Panc1 (cell line): ENCODE measurements around the gene SNX9. TPM values are rescaled to one million over a fixed set of nuclear protein-coding genes. Genes with fewer than 3 reads are reported as not detected.
A peak's percentile ranks its signal among the peaks of the same experiment; 100 is the strongest.

Experiments
- ATAC-seq: fragments of 200-7000 bp; cut with Tn5 transposase; 2 replicates; pipeline ENCODE4 v1.9.1; 2020; ENCODE audit warnings: mild to moderate bottlenecking, moderate library complexity
- BruUV-seq: library from RNA; stranded (reverse); fragments of 400-500 nt; replicated peaks from 2 replicates; lab custom pipeline; 2021; lab: Mats Ljungman, UMichigan
- CTCF ChIA-PET: fragments of 300-600 bp; sonication (Branson Sonifier 250); formaldehyde crosslinking; loops from one replicate; lab custom pipeline; 2022; ENCODE audit warnings: antibody characterized with exemption; lab: Charles Lee
- POLR2A ChIA-PET: fragments of 300-600 bp; sonication (Branson Sonifier 250); formaldehyde crosslinking; loops from one replicate; lab custom pipeline; 2022; ENCODE audit warnings: antibody characterized with exemption; lab: Charles Lee
- DNase-seq: peaks from one replicate; pipeline ENCODE4 v3.0.0-alpha.2; 2010; ENCODE audit warnings: low read depth, low spot score
- H3K27ac ChIP-seq: 2 replicates; pipeline ENCODE4 v1.5.1; 2011; ENCODE audit warnings: mild to moderate bottlenecking, low read length, inconsistent platforms
- H3K27me3 ChIP-seq: fragments of 200-500 bp; sonication (Bioruptor generic); 2 replicates; pipeline ENCODE4 v1.6.0; 2014; ENCODE audit warnings: low read length, inconsistent platforms; ENCODE audit not compliant: control insufficient read depth, insufficient read depth
- H3K36me3 ChIP-seq: fragments of 200-500 bp; sonication (Bioruptor generic); 2 replicates; pipeline ENCODE4 v1.5.1; 2014; ENCODE audit warnings: inconsistent platforms, mild to moderate bottlenecking, low read length, moderate library complexity; ENCODE audit not compliant: control insufficient read depth, insufficient read depth
- H3K4me1 ChIP-seq: 2 replicates; pipeline ENCODE4 v1.5.1; 2011; ENCODE audit warnings: inconsistent platforms, mild to moderate bottlenecking, low read length, moderate library complexity; ENCODE audit not compliant: control insufficient read depth, insufficient read depth
- H3K4me3 ChIP-seq, 2 experiments: 2 replicates each; pipeline ENCODE4 v1.5.1; 2011 to 2012; ENCODE audit warnings: low read depth in 2 of 2, low read length in 2 of 2, mild to moderate bottlenecking in 2 of 2, inconsistent platforms in 1 of 2, moderate library complexity in 1 of 2
- H3K9me3 ChIP-seq: fragments of 200-500 bp; sonication (Bioruptor generic); 2 replicates; pipeline ENCODE4 v1.5.1; 2014; ENCODE audit warnings: low read depth, mild to moderate bottlenecking, inconsistent platforms, low read length, moderate library complexity; ENCODE audit not compliant: control insufficient read depth, insufficient read depth
- CTCF ChIP-seq: fragments of 450-650 bp; IDR thresholded peaks from 2 replicates; pipeline ENCODE4 v1.5.1; 2017; ENCODE audit warnings: mild to moderate bottlenecking
- POLR2AphosphoS5 ChIP-seq: IDR thresholded peaks from 2 replicates; pipeline ENCODE4 v1.6.1; 2012; ENCODE audit warnings: mild to moderate bottlenecking, low read depth, low read length, moderate library complexity
- REST ChIP-seq, 2 experiments: IDR thresholded peaks; 2 replicates each; pipeline ENCODE4 v1.6.1; 2011 to 2012; ENCODE audit warnings: low read depth in 2 of 2, control low read depth in 1 of 2, low read length in 1 of 2, mild to moderate bottlenecking in 1 of 2, moderate library complexity in 1 of 2; ENCODE audit not compliant: insufficient read depth in 1 of 2
- SIN3A ChIP-seq: IDR thresholded peaks from 2 replicates; pipeline ENCODE4 v1.6.1; 2012; ENCODE audit warnings: low read depth, mild to moderate bottlenecking, low read length, moderate library complexity, borderline replicate concordance; ENCODE audit not compliant: insufficient read depth
- TCF7L2 ChIP-seq: IDR thresholded peaks from 2 replicates; pipeline ENCODE4 v1.6.1; 2011; ENCODE audit warnings: mild to moderate bottlenecking, low read depth, low read length, inconsistent platforms
- in situ Hi-C: cut with HindIII; loops from 2 replicates; pipeline ENCODE4 v1.10.0; 2016; ENCODE audit warnings: low sequenced_read_pairs, low pct_unique_long_range_greater_than_20kb
- intact Hi-C: fragments of 100-400 bp; cut with micrococcal nuclease; formaldehyde crosslinking; loops from one replicate; pipeline ENCODE4 v1.10.0; 2022; ENCODE audit not compliant: unreplicated experiment
- total RNA-seq: library from RNA; stranded (reverse); gene quantifications from one replicate; pipeline ENCODE4 v1.2.1, GENCODE V29; 2021; ENCODE audit not compliant: unreplicated experiment

Gene SNX9
- total RNA-seq, 1 experiment from 2014 or later: 46.0 TPM

- ChIA-PET CTCF (interaction anchor here (1.6 to 1.7 kb wide), 2 partner anchors 24 to 65 kb away, joined by 3 read pairs; no protein-coding TSS in a partner anchor), POLR2A (interaction anchor here (0.7 kb wide), 1 partner anchor 30 kb away, joined by 8 read pairs; no protein-coding TSS in a partner anchor)
- DNase-seq (no peak), ATAC-seq (no peak)
- TF ChIP-seq CTCF: no peak
- no peak for TF ChIP-seq SIN3A
- TF ChIP-seq REST (IDR thresholded peaks at IDR 0.05; ENCODE audit: insufficient read depth in 1 of 2, low read depth in 2 of 2, low read length in 1 of 2): no peak
- TF ChIP-seq POLR2AphosphoS5: no peak
- no peak for TF ChIP-seq TCF7L2
- Histone ChIP-seq H3K27ac (peak overlapping the region; percentile 97), H3K27me3 (no peaks in the 10 kb centered on the region), H3K4me3 (peak overlapping the region; percentile 62 to 81), H3K36me3 (peaks cover 2% of the 10 kb centered on the region), H3K9me3 (no peaks in the 10 kb centered on the region), H3K4me1 (peaks cover 59% of the 10 kb centered on the region)
- in situ Hi-C loops (no loop called here), intact Hi-C loops (loop anchor here (5.0 kb wide), 1 partner anchor 58 kb away; no protein-coding TSS in a partner anchor)
- BruUV-seq: no TSS peak
These were observed 161.1 kb downstream of the SNX9 start for GRCh38 chr6:157984128-157984527.

- no peaks in the 10 kb centered on the region for H3K9me3 ChIP-seq
- in situ Hi-C loops (no loop called here), intact Hi-C loops (loop anchor here (5.0 kb wide), 1 partner anchor 58 kb away; no protein-coding TSS in a partner anchor)
- H3K27ac ChIP-seq: peak overlapping the region; percentile 97
- no peaks in the 10 kb centered on the region for H3K27me3 ChIP-seq
- BruUV-seq: no TSS peak
- no peak for ATAC-seq
- ChIA-PET POLR2A (no interaction called here), CTCF (no interaction called here)
- peak overlapping the region; percentile 62 to 81 for H3K4me3 ChIP-seq
- TF ChIP-seq CTCF (no peak), TCF7L2 (no peak), SIN3A (no peak), POLR2AphosphoS5 (no peak), REST (IDR thresholded peaks at IDR 0.05; ENCODE audit: insufficient read depth in 1 of 2, low read depth in 2 of 2, low read length in 1 of 2) (no peak)
- DNase-seq: no peak
- peaks cover 64% of the 10 kb centered on the region for H3K4me1 ChIP-seq
- H3K36me3 ChIP-seq: peaks cover 2% of the 10 kb centered on the region
These were observed 161.7 kb downstream of the SNX9 start for GRCh38 chr6:157984686-157985225.
